Stimulated activated CD4-positive, alpha-beta T cell treated with anti-CD3 and anti-CD28 coated beads, Interleukin-4, amount 100 ng/mL, for 48 hours (primary cell): ENCODE results near the gene NTN4.
"Not testable (repeated sequence)": the region's sequence is repeated elsewhere in the genome, so short reads cannot be mapped to it uniquely, and the experiment has no call there.

Source experiments
- DNase-seq, 2 donors: peaks; one replicate each; pipeline ENCODE4 v3.0.0-alpha.2; 2020; ENCODE audit warnings: low read depth in 2 of 2

Gene NTN4

DNA sequence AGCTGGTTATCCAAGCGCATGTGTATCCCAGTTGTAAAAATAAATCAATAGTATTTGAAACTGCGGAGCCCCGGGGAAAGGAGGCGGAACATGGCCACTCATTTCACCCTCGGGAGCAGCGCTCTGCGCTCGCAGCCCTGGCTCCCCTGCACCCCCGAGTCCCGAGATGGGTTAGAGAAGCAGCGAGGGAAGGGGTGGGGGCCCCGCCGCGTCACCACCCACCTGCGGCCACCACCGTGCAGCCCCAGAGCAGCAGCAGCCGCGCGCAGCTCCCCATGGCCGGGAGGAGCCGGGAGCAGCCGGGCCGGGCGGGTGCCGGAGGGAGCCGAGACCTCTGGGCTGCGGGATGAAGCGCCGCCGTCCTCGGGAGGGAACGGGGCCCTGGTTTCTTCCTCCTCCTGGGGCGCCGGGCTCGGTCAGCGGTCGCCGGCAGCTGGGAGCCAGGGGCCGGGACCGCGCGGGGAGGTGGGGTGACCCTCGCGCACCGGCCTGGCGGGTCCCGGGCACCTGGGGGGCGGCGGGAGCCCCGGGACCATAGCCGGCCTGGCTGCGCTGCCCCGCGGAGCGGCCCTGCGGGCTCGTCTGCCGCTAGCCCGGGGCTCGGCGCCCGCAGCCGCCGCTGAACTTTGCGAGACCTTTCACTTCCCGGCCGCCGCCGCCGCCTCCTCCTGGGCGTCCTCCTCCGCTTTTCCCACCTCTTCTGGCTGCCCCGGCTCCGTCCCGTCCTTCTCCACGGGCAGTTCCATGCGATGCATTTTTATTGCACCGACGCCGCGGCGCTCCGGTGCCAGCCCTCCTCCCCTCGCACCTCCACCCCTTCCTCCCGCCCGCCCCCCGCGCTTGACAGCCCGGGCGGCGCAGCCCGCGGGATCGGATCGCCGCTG is at the start of gene NTN4:
NTN4 (minus strand) TSS at position 732 of the 884 bp plus-strand sequence; CDS start at position 277, 455 bp downstream.
- DNase-seq, result peak; percentile 4 to 12

DNA sequence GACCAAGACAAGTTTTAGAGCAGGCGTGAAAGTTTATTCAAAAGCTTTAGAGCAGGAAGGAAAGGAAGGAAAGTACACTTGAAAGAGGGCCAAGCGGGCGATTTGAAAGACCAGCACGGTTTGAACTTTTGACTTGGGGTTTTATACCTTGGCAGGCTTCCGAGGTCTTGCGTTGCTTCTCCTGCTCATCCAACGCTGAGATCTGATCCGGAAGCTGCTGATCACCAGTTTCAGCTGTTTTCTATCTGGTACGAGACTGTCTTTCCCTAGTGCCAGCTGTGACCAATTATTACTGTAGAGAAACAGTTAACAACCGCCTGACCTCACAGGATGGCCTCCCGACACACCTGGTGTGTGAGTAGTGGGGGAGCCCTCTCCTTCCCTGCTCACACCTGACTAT is 47.6 kb upstream of the NTN4 start:
- no peak for DNase-seq

DNA sequence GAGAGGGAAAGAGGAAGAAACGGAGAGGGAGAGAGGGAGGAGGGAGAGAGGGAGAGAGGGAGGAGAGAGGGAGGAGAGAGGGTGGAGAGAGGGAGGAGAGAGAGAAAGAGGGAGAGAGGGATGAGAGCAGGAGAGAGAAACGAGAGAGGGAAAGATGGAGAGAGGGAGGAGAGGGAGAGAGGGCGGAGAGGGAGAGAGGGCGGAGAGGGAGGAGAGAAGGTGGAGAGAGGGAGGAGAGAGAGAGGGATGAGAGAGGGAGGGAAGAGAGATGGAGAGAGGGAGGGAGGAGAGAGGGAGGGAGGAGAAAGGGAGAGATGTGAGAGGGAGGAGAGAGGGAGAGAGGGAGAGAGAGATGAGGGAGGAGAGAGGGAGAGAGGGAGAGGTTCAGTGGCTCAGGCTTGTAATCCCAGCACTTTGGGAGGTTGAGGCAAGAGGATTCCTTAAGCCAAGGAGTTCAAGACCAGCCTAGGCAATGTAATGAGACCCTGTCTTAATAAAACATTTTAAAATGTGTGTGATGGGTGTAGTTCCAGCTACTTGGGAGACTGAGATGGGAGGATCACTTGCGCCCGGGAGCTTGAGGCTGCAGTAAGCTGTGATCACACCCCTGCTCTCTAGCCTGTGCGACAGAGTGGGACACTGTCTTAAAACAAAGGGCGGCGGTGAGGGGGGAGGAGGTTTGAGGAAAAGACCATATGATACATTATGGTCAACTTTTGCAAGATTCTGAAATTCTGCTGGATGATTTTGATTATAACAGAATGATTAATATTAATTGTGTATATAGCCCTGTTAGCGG is 46.9 kb upstream of the NTN4 start:
- no peak for DNase-seq

DNA sequence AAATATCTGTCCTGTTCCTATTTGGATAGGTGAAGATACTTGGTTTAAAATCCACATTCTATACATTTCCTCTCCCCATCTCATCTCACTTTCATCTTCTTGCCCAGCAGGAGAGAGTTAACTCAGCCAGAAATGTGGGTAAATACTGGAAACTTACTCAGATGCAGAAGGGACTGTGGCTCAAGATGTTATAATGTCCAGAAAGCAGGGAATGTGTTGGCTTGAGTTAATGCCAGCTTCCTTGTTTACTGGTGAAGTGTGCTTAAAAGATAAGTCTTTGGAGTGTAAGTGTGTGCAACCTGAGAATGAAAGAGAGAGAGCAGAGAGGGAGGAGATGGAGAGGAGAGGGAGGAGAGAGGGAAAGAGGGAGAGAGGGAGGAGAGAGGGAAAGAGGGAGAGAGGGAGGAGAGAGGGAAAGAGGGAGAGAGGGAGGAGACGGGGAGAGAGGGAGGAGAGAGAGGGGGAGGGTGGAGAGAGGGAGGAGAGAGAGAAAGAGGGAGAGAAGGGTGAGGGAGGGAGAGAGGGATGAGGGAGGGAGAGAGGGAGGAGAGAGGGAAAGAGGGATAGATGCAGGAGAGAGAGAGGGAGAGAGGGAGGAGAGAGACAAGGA is 46.2 kb upstream of the NTN4 start:
- no peak for DNase-seq

DNA sequence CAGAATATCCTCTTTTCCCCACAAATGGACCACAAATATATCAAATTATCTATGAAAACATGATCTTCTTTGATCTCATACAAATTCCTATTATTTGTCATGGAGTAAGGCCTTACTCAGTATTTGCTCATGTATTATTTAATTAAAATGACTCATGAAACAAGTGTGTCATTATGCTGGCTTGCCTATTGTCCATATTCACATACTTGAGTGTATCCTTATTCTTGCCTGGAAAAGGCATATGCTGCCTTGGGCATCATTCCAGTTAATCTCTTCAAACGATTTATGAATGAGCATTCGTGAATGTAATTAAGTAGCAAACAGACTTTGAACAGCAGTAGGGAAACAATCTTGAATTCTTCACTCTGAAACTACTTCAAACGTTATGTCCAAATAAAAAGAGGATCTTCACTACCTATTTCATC is 45.6 kb upstream of the NTN4 start:
- no peak for DNase-seq

DNA sequence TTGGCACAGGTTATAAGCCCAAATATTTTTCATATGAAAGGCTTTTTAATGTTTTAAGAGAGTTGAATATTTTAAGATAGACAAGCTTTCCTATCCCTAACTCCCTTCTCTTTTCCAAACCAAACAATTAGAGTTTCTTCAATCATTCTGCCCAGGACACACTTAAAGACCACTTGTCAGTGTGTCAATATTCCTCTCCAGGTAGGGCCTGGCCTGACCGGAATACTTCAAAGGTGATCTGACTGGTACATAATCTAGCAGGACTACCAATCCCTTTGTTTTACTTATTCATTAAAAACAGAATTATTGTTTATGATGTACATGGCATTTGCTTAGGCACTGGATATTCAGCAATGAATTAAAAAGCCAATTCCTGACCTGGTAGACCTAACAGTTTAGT is 44.0 kb upstream of the NTN4 start:
- DNase-seq, result no peak

DNA sequence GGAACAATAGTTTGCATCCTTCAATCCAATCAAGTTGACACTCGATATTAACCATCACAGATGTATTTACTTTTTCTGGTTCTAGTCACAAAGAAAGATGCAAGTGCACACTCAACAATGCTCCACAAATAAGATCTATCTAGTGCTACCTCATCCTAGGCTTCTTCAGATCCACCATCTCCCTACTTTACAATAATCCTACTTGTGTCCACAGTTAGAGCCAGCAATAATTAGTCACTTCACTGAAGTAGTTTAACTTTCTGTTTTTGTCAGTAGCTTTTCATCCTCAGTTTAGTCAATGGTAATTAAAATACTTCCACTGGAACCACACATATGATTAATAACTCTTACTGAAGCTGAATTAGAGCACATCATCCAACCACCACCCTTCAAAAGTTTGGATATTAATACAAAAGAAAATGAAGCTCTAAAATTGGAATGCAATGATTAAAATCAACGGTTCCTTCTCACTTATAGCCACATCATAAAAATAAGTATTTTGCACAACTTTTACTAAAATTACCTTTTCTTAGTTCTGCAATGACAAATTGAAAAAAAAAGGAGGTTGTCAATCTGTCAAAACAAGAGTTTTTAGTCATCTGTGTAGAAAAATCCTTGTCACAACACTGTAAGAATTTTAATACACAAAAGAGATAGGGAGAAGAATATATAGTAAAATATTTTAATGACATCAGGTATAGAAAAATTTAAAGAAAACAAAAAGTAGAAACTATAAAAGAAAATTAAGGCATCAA is 39.9 kb upstream of the NTN4 start:
- no peak for DNase-seq

DNA sequence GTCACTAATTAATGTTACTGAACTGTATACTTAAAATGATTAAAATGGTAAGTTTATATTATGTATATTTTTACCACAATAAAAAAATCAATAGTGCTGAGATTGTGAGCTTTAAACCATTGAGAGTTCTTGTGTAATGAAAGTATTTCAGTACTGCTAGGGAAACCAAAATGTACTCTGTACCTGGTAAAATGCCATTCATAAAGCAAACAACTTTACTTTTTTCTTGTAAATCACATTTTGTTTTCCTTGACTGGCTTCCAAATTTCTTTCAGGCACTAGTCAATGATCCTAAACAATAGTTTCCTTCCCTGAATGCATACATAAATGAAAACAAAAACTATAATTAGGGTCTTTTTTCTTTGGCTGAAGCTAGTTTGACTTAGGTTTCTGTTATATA is 38.8 kb upstream of the NTN4 start:
- DNase-seq, result no peak

DNA sequence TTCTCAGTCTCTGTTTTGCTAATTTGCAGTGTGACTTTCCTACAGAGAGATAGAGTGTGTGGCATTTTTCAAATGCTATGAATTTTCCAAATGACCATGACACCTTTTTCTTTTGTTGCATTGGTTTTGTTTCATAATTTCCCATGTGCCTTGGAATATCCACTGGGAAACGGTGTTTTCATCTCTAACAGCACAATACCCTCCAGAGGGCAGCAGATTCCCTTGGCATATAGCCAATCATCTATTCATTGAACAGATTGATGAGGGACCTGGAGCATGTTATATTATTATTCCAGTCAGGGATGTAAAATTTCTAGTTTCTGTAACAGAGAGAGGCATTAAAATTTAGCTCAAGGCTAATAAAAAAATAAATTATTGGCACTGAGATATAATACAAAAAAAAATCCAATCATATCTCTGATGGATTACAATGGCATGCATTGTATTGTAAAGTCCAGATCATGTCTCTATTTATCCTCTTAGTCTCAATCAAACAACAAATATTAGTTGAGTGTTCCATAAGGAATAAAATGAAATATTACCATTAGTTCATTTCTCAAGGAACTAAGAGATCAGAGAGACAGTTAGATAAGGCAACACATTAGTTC is 29.6 kb upstream of the NTN4 start:
- DNase-seq, result no peak

DNA sequence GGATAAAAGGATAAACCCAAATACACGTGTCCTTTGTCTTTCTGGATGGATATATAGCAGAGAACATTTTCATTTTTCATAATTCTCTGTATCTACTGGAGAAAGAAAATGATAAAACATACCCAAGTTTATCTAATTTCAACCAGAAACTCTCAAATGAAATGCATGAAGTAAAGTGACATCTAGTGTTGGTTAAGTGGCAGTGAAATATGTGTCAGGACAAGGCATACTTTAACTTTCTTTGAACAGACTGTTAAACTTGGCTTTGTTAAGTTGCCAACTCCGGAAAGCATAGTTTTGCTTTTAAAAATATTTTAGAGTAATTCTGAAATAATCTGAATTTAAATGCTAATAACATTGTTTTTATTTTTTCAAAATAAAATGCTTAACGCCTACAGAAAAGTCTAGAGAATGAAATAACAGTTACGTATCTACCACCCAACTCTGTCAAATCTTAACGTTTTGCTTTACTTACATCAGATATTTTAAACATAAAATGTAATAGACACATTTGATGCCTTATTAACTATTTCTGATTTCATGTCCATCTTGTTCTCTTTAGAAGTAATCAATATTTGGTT is 25.2 kb upstream of the NTN4 start:
- no peak for DNase-seq

DNA sequence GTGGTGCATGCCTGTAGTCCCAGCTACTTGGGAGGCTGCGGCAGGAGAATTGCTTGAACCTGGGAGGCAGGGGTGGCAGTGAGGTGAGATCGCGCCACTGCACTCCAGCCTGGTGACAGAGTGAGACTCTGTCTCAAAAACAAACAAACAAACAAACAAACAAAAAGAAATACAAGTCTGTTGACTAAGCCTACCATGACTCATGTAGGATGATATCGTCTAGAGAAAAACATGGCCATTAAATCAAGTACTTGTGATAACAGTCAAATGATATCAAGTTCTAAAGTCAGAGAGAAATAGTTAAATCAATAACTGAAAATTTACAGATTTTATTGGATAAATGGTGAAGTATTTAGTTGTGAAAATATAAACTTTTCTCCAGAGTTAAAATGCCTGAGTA is 21.6 kb upstream of the NTN4 start:
- not testable (repeated sequence) for DNase-seq

DNA sequence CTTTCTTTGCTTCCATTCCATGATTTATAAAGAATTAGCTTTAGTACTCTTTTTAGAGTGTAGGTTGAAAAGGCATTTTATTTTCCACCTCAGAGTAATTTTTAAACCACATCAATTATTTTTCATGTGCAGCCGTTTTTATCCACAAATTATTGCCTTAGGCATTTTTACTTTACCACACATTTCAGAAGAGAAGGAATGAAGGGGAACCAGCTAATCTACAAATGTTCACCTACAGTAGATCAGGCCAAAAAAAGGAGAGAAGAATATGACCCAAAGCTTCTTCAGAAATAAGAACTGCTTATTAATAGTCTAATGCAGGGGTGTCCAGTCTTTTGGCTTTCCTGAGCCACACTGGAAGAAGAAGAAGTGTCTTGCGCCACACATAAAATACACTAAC is 19.8 kb upstream of the NTN4 start:
- DNase-seq, result no peak

DNA sequence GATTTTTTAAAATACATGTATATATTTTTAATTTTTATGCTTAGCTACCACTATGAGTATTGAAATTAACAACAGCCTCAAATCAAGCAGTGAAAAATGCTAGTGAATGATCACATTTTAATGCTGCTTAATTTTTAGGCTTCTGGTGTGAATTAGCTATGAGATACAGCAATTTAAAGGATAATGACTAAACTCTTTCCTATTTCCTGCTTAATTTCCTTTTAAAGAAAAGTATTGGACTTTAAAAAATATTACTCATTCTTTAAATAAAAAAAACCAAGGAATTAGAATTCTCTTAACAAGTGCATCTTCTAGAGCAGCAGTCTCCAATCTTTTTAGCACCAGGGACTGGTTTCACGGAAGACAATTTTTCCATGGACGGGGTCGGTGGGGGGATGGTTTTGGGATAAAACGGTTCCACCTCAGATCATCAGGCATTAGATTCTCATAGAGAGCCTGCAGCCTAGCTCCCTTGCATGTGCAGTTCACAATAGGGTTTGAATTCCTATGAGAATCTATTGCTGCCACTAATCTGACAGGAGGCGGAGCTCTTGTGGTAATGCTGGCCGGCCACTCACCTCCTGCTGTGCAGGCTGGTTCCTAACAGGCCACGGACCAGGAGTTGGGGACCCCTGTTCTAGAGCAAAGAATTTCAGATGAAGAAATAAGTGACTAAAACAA is 18.6 kb upstream of the NTN4 start:
- no peak for DNase-seq

DNA sequence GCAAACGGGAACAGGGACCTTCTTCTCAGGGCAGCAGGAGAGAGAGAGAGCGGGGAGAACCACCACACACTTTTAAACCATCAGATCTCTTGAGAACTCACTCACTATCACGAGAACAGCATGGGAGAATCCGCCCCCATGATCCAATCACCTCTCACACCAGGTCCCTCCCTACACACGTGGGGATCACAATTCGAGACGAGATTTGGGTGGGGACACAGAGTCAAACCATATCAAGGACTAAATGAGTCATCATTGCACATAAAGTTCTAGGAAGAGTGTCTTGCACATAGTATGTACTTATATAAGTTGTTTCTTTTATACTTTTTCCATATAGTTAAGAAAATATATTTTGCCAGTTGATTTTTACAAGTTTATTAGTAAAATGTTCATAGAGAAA is 17.6 kb upstream of the NTN4 start:
- DNase-seq, result no peak

DNA sequence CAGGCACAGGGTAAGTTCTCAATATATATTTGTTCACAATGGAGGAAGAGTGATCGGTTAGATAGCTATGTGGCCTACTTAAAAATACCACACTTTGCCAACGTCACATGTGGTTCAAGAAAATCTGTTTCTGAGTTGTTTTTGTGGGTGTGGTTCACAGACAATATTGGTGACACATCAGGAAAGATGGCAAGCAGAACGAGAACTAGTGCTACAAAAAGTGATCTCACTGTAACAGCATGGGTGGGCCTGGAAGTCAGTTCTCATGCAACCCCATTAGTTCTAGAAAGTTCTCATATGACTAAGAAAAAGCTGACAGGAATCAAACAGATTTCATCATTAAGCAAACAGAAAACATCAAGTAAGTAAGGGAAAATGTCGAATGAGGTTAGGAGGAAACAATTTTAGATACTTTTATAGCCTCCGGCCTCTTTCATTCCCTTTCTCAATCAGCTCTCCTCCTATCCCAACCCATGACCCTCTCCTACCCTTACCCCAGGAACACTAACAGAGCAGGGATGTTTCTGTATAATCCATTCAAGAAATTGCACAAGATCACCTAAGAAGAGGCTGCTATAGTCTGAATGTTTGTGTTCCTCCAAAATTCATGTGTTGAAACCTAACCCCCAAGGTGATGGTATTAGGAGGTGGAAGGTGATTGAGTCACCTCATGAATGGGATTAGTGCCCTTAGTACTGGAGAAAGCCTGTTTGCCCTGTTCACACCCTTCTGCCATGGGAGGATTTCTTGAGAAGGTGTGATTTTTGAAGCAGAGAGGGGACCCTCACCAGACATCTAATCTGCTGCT is 15.5 kb upstream of the NTN4 start:
- no peak for DNase-seq

DNA sequence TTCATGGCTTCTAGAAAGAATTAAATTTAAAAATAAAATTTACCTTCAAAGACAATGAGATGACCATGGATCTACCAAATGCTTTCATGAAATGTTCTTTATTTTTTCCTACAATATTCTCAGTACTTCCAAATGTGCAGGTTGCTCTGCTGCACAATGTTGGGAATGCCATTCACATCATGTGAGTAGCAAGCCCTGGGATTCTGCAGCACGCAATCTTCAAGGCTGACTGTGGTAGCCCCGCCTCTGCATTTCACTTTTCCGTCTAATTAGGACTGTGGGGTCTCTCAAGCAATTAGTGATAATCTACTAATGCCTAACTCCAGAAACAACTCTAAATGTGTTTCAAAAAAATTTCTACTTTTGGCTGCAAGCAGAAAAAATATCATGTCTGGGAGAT is 13.7 kb upstream of the NTN4 start:
- DNase-seq, result no peak

DNA sequence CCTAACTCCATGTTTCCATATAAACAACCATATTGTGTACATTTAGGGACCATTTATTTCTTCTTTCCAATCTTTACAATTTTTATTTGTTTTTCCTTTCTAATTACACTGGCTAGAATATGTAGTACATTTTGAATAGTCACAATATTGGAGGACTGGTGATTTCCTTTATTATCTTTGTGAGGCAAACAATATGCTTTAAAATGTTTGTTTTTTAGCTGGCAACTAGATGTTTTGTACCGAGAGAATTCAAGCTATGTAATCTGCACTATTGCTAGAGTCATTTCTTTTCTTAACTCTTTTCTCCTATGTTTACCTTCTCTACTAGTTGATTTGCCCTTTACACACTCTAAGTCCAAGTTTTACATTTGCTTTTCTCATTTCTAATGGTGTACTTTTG is 13.3 kb upstream of the NTN4 start:
- no peak for DNase-seq

DNA sequence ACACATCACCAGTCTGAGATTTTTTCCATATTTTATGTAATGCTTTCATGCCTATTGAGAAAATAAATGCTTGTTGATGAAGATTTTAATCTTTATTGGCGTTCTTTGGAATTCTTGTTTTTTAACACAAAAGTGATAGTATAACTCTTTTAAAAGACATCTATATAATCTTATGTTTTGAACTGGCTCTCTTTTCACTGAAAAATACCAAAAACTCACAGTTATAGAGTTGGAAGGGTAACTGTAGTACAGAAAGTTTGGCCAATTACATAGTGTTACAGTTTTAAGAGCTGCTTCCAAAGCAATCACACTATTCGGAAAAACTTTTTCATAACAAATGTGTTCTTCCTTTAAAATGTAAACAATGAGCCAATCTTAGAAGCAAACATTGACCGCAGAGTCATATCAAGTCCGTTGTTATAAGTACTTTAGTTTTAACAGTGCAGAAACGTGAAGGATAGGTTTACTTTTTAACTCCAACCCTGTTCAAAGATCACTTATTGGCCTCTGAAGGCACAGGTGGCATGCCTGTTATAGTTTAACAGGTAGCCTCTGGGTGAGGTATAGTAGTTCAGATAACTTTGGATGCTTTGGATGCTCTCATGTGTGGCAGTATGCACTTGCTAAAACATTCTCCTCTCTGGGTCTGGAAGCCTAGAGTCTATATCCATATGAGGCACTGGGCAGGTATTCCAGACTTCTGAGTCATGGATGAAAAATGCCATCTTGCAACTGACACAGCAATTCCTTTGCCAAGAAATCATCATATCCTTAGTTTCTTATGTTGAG is 12.1 kb upstream of the NTN4 start:
- no peak for DNase-seq

DNA sequence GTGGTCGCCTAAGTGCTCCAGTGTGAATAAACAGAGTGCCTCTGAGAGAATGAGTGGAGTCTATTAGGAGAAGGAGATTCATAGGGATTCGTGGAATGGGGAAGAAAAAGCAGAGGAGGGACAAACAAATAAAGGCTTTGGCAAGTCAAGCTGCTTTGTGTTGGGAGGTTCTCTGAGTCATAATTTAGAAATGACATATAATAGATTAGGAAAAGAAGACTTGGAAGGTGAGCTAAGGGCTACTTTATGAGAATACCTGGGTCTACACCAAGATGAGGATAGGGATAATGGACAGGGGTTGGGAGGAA is 6.4 kb upstream of the NTN4 start:
- no peak for DNase-seq
